MM.1S (cell line): ENCODE measurements around the gene BCL2.

Experiments
- DNase-seq: peaks from one replicate; pipeline ENCODE4 v3.0.0-alpha.2; 2015
- H2AFZ ChIP-seq: fragments of 300-600 bp; sonication (generic); 2 replicates; pipeline ENCODE4 v1.6.0; 2016; ENCODE audit warnings: antibody characterized with exemption, low read length
- H3F3A ChIP-seq: fragments of 300-600 bp; sonication (generic); 2 replicates; pipeline ENCODE4 v1.6.1; 2016; ENCODE audit warnings: mild to moderate bottlenecking, antibody characterized with exemption, low read length, moderate library complexity, mixed read lengths; ENCODE audit not compliant: insufficient read depth
- H3K27ac ChIP-seq: fragments of 300-600 bp; sonication (generic); 2 replicates; pipeline ENCODE4 v1.5.1; 2016; ENCODE audit warnings: mild to moderate bottlenecking, low read length
- H3K27me3 ChIP-seq: fragments of 300-600 bp; sonication (generic); replicated peaks from 2 replicates; pipeline ENCODE4 v1.6.0; 2016; ENCODE audit warnings: low read length; ENCODE audit not compliant: insufficient read depth
- H3K36me3 ChIP-seq: fragments of 300-600 bp; sonication (generic); replicated peaks from 2 replicates; pipeline ENCODE4 v1.6.1; 2016; ENCODE audit warnings: mild to moderate bottlenecking, low read length, mixed read lengths; ENCODE audit not compliant: insufficient read depth
- H3K4me1 ChIP-seq: fragments of 300-600 bp; sonication (generic); 2 replicates; pipeline ENCODE4 v1.6.1; 2016; ENCODE audit warnings: low read length, mixed read lengths
- H3K4me2 ChIP-seq: fragments of 300-600 bp; sonication (generic); 2 replicates; pipeline ENCODE4 v1.6.0; 2016; ENCODE audit warnings: low read depth, low read length
- H3K4me3 ChIP-seq: fragments of 300-600 bp; sonication (generic); 2 replicates; pipeline ENCODE4 v1.5.1; 2016; ENCODE audit warnings: low read length, mixed read lengths
- H3K79me2 ChIP-seq: fragments of 300-600 bp; sonication (generic); 2 replicates; pipeline ENCODE4 v1.6.1; 2016; ENCODE audit warnings: mixed run types, low read length, mixed read lengths
- H3K9ac ChIP-seq: fragments of 300-600 bp; sonication (generic); 2 replicates; pipeline ENCODE4 v1.6.1; 2016; ENCODE audit warnings: low read length, mixed read lengths
- H3K9me2 ChIP-seq: fragments of 300-600 bp; sonication (generic); replicated peaks from 2 replicates; pipeline ENCODE4 v1.6.1; 2016; ENCODE audit warnings: mild to moderate bottlenecking, low read length, mixed read lengths; ENCODE audit not compliant: insufficient read depth
- H3K9me3 ChIP-seq: fragments of 300-600 bp; sonication (generic); replicated peaks from 2 replicates; pipeline ENCODE4 v1.6.1; 2016; ENCODE audit warnings: mild to moderate bottlenecking, low read length, mixed read lengths; ENCODE audit not compliant: insufficient read depth
- H4K20me1 ChIP-seq: fragments of 300-600 bp; sonication (generic); 2 replicates; pipeline ENCODE4 v1.6.1; 2016; ENCODE audit warnings: mild to moderate bottlenecking, low read length, moderate library complexity, mixed read lengths; ENCODE audit not compliant: insufficient read depth
- EZH2 ChIP-seq: fragments of 300-600 bp; sonication (generic); optimal IDR thresholded peaks from 2 replicates; pipeline ENCODE3; 2017; ENCODE audit warnings: low read depth, mild to moderate bottlenecking, antibody characterized with exemption, low read length, mixed read lengths
- EZH2phosphoT487 ChIP-seq: fragments of 300-600 bp; sonication (generic); IDR thresholded peaks from 2 replicates; pipeline ENCODE4 v1.6.1; 2018; ENCODE audit warnings: antibody characterized with exemption, low read length
- TF ChIP-seq, protein P1 (sequence below): fragments of 300-600 bp; sonication (generic); IDR thresholded peaks from 2 replicates; pipeline ENCODE4 v1.5.1; 2016; ENCODE audit warnings: antibody characterized with exemption, low read length, mixed read lengths

BCL2 gene

GRCh38 chr18:63173983-63174382, 145.6 kb downstream of the BCL2 start:
- Histone ChIP-seq H3K9me2 (no peaks in the 10 kb centered on the region), H3K9ac (no peak overlapping the region), H3K27ac (no peak overlapping the region), H3K36me3 (no peaks in the 10 kb centered on the region), H3K79me2 (peaks cover 56% of the 10 kb centered on the region), H4K20me1 (no peaks in the 10 kb centered on the region), H3K4me1 (no peaks in the 10 kb centered on the region), H3K4me3 (no peak overlapping the region), H3K4me2 (no peak overlapping the region), H3K27me3 (no peaks in the 10 kb centered on the region), H3F3A (no peaks in the 10 kb centered on the region), H3K9me3 (no peaks in the 10 kb centered on the region), H2AFZ (no peak overlapping the region)
- no peak for TF ChIP-seq EZH2
- TF ChIP-seq, protein P1, sequence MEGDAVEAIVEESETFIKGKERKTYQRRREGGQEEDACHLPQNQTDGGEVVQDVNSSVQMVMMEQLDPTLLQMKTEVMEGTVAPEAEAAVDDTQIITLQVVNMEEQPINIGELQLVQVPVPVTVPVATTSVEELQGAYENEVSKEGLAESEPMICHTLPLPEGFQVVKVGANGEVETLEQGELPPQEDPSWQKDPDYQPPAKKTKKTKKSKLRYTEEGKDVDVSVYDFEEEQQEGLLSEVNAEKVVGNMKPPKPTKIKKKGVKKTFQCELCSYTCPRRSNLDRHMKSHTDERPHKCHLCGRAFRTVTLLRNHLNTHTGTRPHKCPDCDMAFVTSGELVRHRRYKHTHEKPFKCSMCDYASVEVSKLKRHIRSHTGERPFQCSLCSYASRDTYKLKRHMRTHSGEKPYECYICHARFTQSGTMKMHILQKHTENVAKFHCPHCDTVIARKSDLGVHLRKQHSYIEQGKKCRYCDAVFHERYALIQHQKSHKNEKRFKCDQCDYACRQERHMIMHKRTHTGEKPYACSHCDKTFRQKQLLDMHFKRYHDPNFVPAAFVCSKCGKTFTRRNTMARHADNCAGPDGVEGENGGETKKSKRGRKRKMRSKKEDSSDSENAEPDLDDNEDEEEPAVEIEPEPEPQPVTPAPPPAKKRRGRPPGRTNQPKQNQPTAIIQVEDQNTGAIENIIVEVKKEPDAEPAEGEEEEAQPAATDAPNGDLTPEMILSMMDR, result no peak
- TF ChIP-seq EZH2phosphoT487, result no peak
- DNase-seq, result no peak

DNA sequence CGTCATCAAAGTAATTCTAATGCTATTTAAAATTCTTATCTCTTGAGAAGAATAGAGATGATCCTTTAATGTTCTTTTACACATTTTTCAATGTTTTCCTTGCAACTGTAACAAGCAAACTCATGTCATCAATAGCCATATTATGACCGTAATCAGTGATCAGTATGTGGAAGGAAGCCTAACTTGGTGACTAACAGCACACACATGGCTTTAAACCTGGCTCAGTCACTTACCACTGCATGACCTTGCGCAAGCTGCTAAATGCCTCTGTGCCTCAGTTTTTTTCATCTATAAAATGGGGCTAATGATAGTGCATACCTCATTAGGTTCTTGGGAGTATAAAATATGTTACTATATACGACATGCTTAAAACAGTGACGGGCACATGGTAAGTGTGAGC, 149.7 kb downstream of the BCL2 start:
- Histone ChIP-seq H3K4me2 (no peak overlapping the region), H3K9me3 (no peaks in the 10 kb centered on the region), H3K9me2 (no peaks in the 10 kb centered on the region), H3K79me2 (peaks cover 55% of the 10 kb centered on the region), H4K20me1 (no peaks in the 10 kb centered on the region), H3K27ac (no peak overlapping the region), H3K9ac (no peak overlapping the region), H3F3A (no peaks in the 10 kb centered on the region), H3K4me3 (no peak overlapping the region), H3K27me3 (no peaks in the 10 kb centered on the region), H3K36me3 (no peaks in the 10 kb centered on the region), H3K4me1 (no peaks in the 10 kb centered on the region), H2AFZ (no peak overlapping the region)
- no peak for DNase-seq
- TF ChIP-seq EZH2phosphoT487, result no peak
- no peak for TF ChIP-seq EZH2
- TF ChIP-seq, protein P1, result no peak

DNA sequence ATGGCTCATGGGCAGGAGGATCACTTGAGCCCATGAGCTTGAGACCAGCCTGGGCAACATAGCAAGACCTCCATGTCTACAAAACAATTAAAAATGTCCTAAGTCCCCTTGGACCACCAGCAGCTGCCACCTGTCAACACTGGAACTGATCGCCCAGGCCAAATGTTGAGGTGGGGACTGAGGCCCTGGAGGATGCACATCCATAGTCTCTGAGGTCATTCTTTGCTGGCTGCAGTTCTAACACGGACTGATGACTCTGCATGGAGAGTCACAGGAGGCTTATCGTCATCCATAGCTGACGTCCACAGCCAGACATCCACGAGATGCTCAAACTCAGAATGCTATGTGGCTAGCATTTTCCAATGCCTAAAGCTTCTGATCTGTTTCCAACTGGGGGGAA, 151.3 kb downstream of the BCL2 start:
- Histone ChIP-seq H3K27ac (no peak overlapping the region), H3K27me3 (no peaks in the 10 kb centered on the region), H2AFZ (no peak overlapping the region), H3K4me3 (no peak overlapping the region), H3K4me2 (no peak overlapping the region), H3K9ac (no peak overlapping the region), H3K9me2 (no peaks in the 10 kb centered on the region), H3K36me3 (no peaks in the 10 kb centered on the region), H3K9me3 (no peaks in the 10 kb centered on the region), H4K20me1 (no peaks in the 10 kb centered on the region), H3F3A (peaks cover 4% of the 10 kb centered on the region), H3K79me2 (peaks cover 64% of the 10 kb centered on the region), H3K4me1 (peaks cover 13% of the 10 kb centered on the region)
- no peak for DNase-seq
- TF ChIP-seq EZH2phosphoT487, result no peak
- TF ChIP-seq, protein P1, result no peak
- TF ChIP-seq EZH2, result no peak
